Measurements from ENCODE around the gene VPS51.

VPS51 gene

GRCh38 chr11:65159012-65159411, 63.0 kb downstream of the VPS51 start:
- TF ChIP-seq SIN3A (IDR thresholded peaks at IDR 0.05; ENCODE audit: borderline replicate concordance, insufficient read depth, low read length) (no peak), REST (IDR thresholded peaks at IDR 0.05; ENCODE audit: insufficient read depth in 1 of 2, low read depth in 2 of 2, low read length in 2 of 2) (no peak), FOXP2 (optimal IDR thresholded peaks at IDR 0.05; ENCODE audit: borderline replicate concordance, extremely low read depth, extremely low read length, insufficient read depth) (no peak)

- TF ChIP-seq FOXP2 (optimal IDR thresholded peaks at IDR 0.05; ENCODE audit: borderline replicate concordance, extremely low read depth, extremely low read length, insufficient read depth) (no peak), TAF1 (IDR thresholded peaks at IDR 0.05; ENCODE audit: borderline replicate concordance, insufficient read depth, low read length) (no peak), SIN3A (IDR thresholded peaks at IDR 0.05; ENCODE audit: borderline replicate concordance, insufficient read depth, low read length) (no peak), POLR2AphosphoS5 (IDR thresholded peaks at IDR 0.05; ENCODE audit: low read depth, low read length) (no peak), REST (IDR thresholded peaks at IDR 0.05; ENCODE audit: insufficient read depth in 1 of 2, low read depth in 2 of 2, low read length in 2 of 2) (no peak)
Observed at GRCh38 chr11:65160643-65161042, 64.6 kb downstream of the VPS51 start.
